PFSK-1 (cell line): ENCODE measurements around the gene LGI2.

Experiments
- FOXP2 ChIP-seq: optimal IDR thresholded peaks from 2 replicates; pipeline ENCODE3; 2011; ENCODE audit warnings: borderline replicate concordance, control low read depth, inconsistent platforms; ENCODE audit not compliant: insufficient read depth; ENCODE audit errors: extremely low read length, extremely low read depth
- POLR2AphosphoS5 ChIP-seq: IDR thresholded peaks from 2 replicates; pipeline ENCODE4 v1.6.1; 2012; ENCODE audit warnings: low read depth, mild to moderate bottlenecking, control low read depth, low read length, moderate library complexity
- SIN3A ChIP-seq: IDR thresholded peaks from 2 replicates; pipeline ENCODE4 v1.6.1; 2012; ENCODE audit warnings: mild to moderate bottlenecking, low read length, moderate library complexity, borderline replicate concordance; ENCODE audit not compliant: insufficient read depth
- TAF1 ChIP-seq: IDR thresholded peaks from 2 replicates; pipeline ENCODE4 v1.6.1; 2012; ENCODE audit warnings: low read length, control low read depth, borderline replicate concordance; ENCODE audit not compliant: insufficient read depth

DNA sequence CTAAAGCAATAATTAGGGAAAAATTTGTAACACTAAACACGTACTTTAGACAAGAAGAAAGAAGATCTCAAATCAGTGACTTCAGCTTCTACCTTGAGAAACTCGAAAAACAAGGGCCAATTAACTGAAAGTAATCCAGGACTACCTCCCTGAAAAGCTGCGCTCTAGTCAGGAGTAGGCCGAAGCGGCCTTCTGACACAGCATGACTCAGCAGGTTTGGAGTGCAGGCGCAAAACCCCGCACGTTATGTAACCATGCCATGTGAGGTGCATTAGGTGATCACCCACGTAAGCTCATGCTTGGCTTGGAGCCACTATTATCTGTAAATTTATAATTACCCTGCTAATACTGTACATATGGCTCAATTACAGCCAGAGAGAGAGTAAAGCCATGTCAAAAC lies 65.1 kb downstream of the LGI2 start:
- no peak for TF ChIP-seq POLR2AphosphoS5
- TF ChIP-seq SIN3A, result no peak
- TF ChIP-seq FOXP2, result no peak
- no peak for TF ChIP-seq TAF1
